ENCODE data around the gene ALDOA. TPM values are rescaled to one million over a fixed set of nuclear protein-coding genes. Genes with fewer than 3 reads are reported as not detected.
"Not testable (repeated sequence)": the region's sequence is repeated elsewhere in the genome, so short reads cannot be mapped to it uniquely, and the experiment has no call there.

The ALDOA gene
- total RNA-seq, result 100 to 1,000 TPM; 569 to 841 TPM

- H3K4me3 ChIP-seq, result peak within 1 kb of the TSS; percentile 81
- no peak for TF ChIP-seq CTCF (IDR thresholded peaks at IDR 0.05)
- H3K4me1 ChIP-seq (ENCODE audit: control insufficient read depth in 1 of 2, low read depth in 2 of 2), result peaks cover 31 to 56% of the 10 kb centered on the region in 2 donors
- H3K36me3 ChIP-seq, result peaks cover 34% of the 10 kb centered on the region
- ATAC-seq (ENCODE audit: insufficient number of reproducible peaks, low FRiP score, low read depth) (peak; percentile 78), DNase-seq (ENCODE audit: low spot score) (peak; percentile 94)
- H3K9me3 ChIP-seq, result no peaks in the 10 kb centered on the region
- no peaks in the 10 kb centered on the region for H3K27me3 ChIP-seq (replicated peaks; ENCODE audit: insufficient read depth)
- peak within 1 kb of the TSS; percentile 98 to 100 for H3K27ac ChIP-seq
Observed at GRCh38 chr16:30065102-30065942, at the start of gene ALDOA. TSS of gene ALDOA (plus strand) at chr16:30065760. CDS start at chr16:30066898, 1,138 bp downstream.

GRCh38 chr16:30016555-30017276 lies 48.8 kb upstream of the ALDOA start:
- DNase-seq (ENCODE audit: low spot score) (no peak), ATAC-seq (ENCODE audit: insufficient number of reproducible peaks, low FRiP score, low read depth) (no peak)
- H3K4me3 ChIP-seq, result no peak overlapping the region
- no peak overlapping the region for H3K27ac ChIP-seq
- no peaks in the 10 kb centered on the region for H3K36me3 ChIP-seq
- no peak for TF ChIP-seq CTCF (IDR thresholded peaks at IDR 0.05)
- peaks cover 2 to 14% of the 10 kb centered on the region in 2 donors for H3K4me1 ChIP-seq (ENCODE audit: control insufficient read depth in 1 of 2, low read depth in 2 of 2)
- H3K27me3 ChIP-seq (replicated peaks; ENCODE audit: insufficient read depth), result peaks cover 3% of the 10 kb centered on the region
- no peaks in the 10 kb centered on the region for H3K9me3 ChIP-seq

GRCh38 chr16:30017277-30017656 lies 48.3 kb upstream of the ALDOA start:
- TF ChIP-seq CTCF (IDR thresholded peaks at IDR 0.05), result no peak
- no peaks in the 10 kb centered on the region for H3K27me3 ChIP-seq (replicated peaks; ENCODE audit: insufficient read depth)
- no peaks in the 10 kb centered on the region for H3K9me3 ChIP-seq
- DNase-seq (ENCODE audit: low spot score) (no peak), ATAC-seq (ENCODE audit: insufficient number of reproducible peaks, low FRiP score, low read depth) (no peak)
- no peak overlapping the region for H3K27ac ChIP-seq
- no peak overlapping the region for H3K4me3 ChIP-seq
- H3K36me3 ChIP-seq, result no peaks in the 10 kb centered on the region
- H3K4me1 ChIP-seq (ENCODE audit: control insufficient read depth in 1 of 2, low read depth in 2 of 2), result peaks cover 2 to 11% of the 10 kb centered on the region in 2 donors

- H3K36me3 ChIP-seq; ATAC-seq (ENCODE audit: insufficient number of reproducible peaks, low FRiP score, low read depth); H3K27ac ChIP-seq: not testable (repeated sequence)
Observed at GRCh38 chr16:30017937-30018336, 47.6 kb upstream of the ALDOA start.

GRCh38 chr16:30018731-30019158 lies 46.8 kb upstream of the ALDOA start:
- DNase-seq (ENCODE audit: low spot score) (no peak), ATAC-seq (ENCODE audit: insufficient number of reproducible peaks, low FRiP score, low read depth) (no peak)
- Histone ChIP-seq H3K4me3 (no peak overlapping the region), H3K9me3 (no peaks in the 10 kb centered on the region), H3K36me3 (no peaks in the 10 kb centered on the region), H3K27me3 (replicated peaks; ENCODE audit: insufficient read depth) (no peaks in the 10 kb centered on the region), H3K4me1 (ENCODE audit: control insufficient read depth in 1 of 2, low read depth in 2 of 2) (peaks cover 2 to 10% of the 10 kb centered on the region in 2 donors), H3K27ac (no peak overlapping the region)
- no peak for TF ChIP-seq CTCF (IDR thresholded peaks at IDR 0.05)

More at GRCh38 chr16:30017937-30018336, 47.6 kb upstream of the ALDOA start:
- H3K4me1 ChIP-seq (ENCODE audit: control insufficient read depth in 1 of 2, low read depth in 2 of 2), result peaks cover 2 to 10% of the 10 kb centered on the region in 2 donors
- not testable (repeated sequence) for H3K4me3 ChIP-seq; DNase-seq (ENCODE audit: low spot score); H3K9me3 ChIP-seq; H3K27me3 ChIP-seq (replicated peaks; ENCODE audit: insufficient read depth)
